SK-N-SH treated with all-trans-retinoic acid at 6 μM for 48 hours (cell line): ENCODE measurements around the gene KDM4C.

ENCODE experiments used
- ATAC-seq: fragments of 200-7000 bp; cut with Tn5 transposase; 3 replicates; pipeline ENCODE4 v1.9.1; 2020; ENCODE audit warnings: mild to moderate bottlenecking, moderate library complexity
- ARNTL ChIP-seq: fragments of 450-650 bp; formaldehyde crosslinking; IDR thresholded peaks from 2 replicates; pipeline ENCODE4 v1.5.0; 2020; ENCODE audit warnings: low read depth, mild to moderate bottlenecking, moderate library complexity, borderline replicate concordance
- BACH2 ChIP-seq: fragments of 250-450 bp; sonication (Bioruptor Pico); IDR thresholded peaks from 2 replicates; pipeline ENCODE4 v1.9.0; 2021; ENCODE audit warnings: mild to moderate bottlenecking, borderline replicate concordance
- CSDC2 ChIP-seq: fragments of 250-450 bp; sonication (Bioruptor Pico); IDR thresholded peaks from 2 replicates; pipeline ENCODE4 v1.5.0; 2020; ENCODE audit warnings: mild to moderate bottlenecking, moderate library complexity
- ESRRG ChIP-seq: fragments of 250-450 bp; sonication (Bioruptor Pico); IDR thresholded peaks from 2 replicates; pipeline ENCODE4 v1.6.1; 2021; ENCODE audit warnings: mild to moderate bottlenecking
- ISL1 ChIP-seq: fragments of 250-450 bp; sonication (Bioruptor Pico); IDR thresholded peaks from 2 replicates; pipeline ENCODE4 v2.1.2; 2022; ENCODE audit warnings: mild to moderate bottlenecking, moderate library complexity
- OSR1 ChIP-seq: fragments of 250-450 bp; sonication (Bioruptor Pico); IDR thresholded peaks from 2 replicates; pipeline ENCODE4 v1.8.0; 2022; ENCODE audit warnings: moderate library complexity, mild to moderate bottlenecking, inconsistent platforms
- PPARA ChIP-seq: fragments of 250-450 bp; sonication (Bioruptor Pico); IDR thresholded peaks from 2 replicates; pipeline ENCODE4 v1.5.0; 2020; ENCODE audit warnings: mild to moderate bottlenecking, borderline replicate concordance
- RARB ChIP-seq: fragments of 250-450 bp; sonication (Bioruptor Pico); IDR thresholded peaks from 2 replicates; pipeline ENCODE4 v1.8.0; 2021; ENCODE audit warnings: mild to moderate bottlenecking, moderate library complexity
- TCF4 ChIP-seq: fragments of 250-450 bp; sonication (Bioruptor Pico); IDR thresholded peaks from 2 replicates; pipeline ENCODE4 v1.8.0; 2021; ENCODE audit warnings: mild to moderate bottlenecking, moderate library complexity, borderline replicate concordance
- TOX ChIP-seq: fragments of 250-450 bp; sonication (Bioruptor Pico); IDR thresholded peaks from 2 replicates; pipeline ENCODE4 v1.8.0; 2021; ENCODE audit warnings: mild to moderate bottlenecking, moderate library complexity, borderline replicate concordance
- ZC3H10 ChIP-seq: fragments of 250-450 bp; sonication (Bioruptor Pico); IDR thresholded peaks from 2 replicates; pipeline ENCODE4 v1.5.1; 2021; ENCODE audit warnings: mild to moderate bottlenecking, moderate library complexity
- ZFP3 ChIP-seq: fragments of 250-450 bp; sonication (Bioruptor Pico); IDR thresholded peaks from 2 replicates; pipeline ENCODE4 v1.5.0; 2020; ENCODE audit warnings: mild to moderate bottlenecking, moderate library complexity
- ZFP30 ChIP-seq: fragments of 450-650 bp; formaldehyde crosslinking; IDR thresholded peaks from 2 replicates; pipeline ENCODE4 v1.5.0; 2022; ENCODE audit warnings: mild to moderate bottlenecking, moderate library complexity
- ZNF565 ChIP-seq: fragments of 450-650 bp; formaldehyde crosslinking; conservative IDR thresholded peaks from 2 replicates; pipeline ENCODE4 v1.5.0; 2020; ENCODE audit warnings: low read depth, mild to moderate bottlenecking, moderate library complexity
- ZNF70 ChIP-seq: fragments of 450-650 bp; formaldehyde crosslinking; IDR thresholded peaks from 2 replicates; pipeline ENCODE4 v1.5.0; 2020; ENCODE audit warnings: mild to moderate bottlenecking, moderate library complexity
- ZNF8 ChIP-seq: fragments of 450-650 bp; formaldehyde crosslinking; IDR thresholded peaks from 2 replicates; pipeline ENCODE4 v1.5.0; 2020; ENCODE audit warnings: mild to moderate bottlenecking, moderate library complexity
- TF ChIP-seq, protein P1 (sequence below): fragments of 250-450 bp; sonication (Bioruptor Pico); IDR thresholded peaks from 2 replicates; pipeline ENCODE4 v1.5.0; 2020; ENCODE audit warnings: mild to moderate bottlenecking, moderate library complexity
- TF ChIP-seq, protein P2 (sequence below): fragments of 250-450 bp; sonication (Bioruptor Pico); IDR thresholded peaks from 2 replicates; pipeline ENCODE4 v1.5.1; 2020; ENCODE audit warnings: low read depth, mild to moderate bottlenecking, moderate library complexity
- TF ChIP-seq, protein P3 (sequence below): fragments of 250-450 bp; sonication (Bioruptor Pico); IDR thresholded peaks from 2 replicates; pipeline ENCODE4 v1.8.0; 2021; ENCODE audit warnings: low read depth, mild to moderate bottlenecking, moderate library complexity, borderline replicate concordance
- TF ChIP-seq, protein P4 (sequence below): fragments of 250-450 bp; sonication (Bioruptor Pico); IDR thresholded peaks from 2 replicates; pipeline ENCODE4 v1.8.0; 2020; ENCODE audit warnings: mild to moderate bottlenecking, moderate library complexity, borderline replicate concordance

The KDM4C gene

DNA sequence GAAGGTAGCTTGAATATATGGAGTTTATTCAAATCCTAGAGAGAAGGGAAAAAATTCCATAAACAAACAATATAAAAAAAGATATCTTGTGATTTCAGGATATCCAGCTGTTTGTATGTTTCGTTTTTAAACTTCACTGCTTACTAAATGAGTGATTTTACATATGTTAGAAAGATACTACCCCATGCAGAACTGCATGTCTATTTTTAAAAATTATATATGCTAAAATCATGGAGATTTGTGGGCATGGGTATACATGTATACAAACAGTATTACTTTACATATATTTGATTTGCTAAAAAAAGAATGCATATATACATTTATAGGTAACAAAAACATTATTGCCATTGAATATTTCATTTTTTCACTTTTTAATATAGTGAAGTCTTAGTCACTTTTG, 178.3 kb downstream of the KDM4C start:
- TF ChIP-seq ARNTL (CRISPR knock-in tag), result no peak
- TF ChIP-seq BACH2, result no peak
- TF ChIP-seq, protein P1, sequence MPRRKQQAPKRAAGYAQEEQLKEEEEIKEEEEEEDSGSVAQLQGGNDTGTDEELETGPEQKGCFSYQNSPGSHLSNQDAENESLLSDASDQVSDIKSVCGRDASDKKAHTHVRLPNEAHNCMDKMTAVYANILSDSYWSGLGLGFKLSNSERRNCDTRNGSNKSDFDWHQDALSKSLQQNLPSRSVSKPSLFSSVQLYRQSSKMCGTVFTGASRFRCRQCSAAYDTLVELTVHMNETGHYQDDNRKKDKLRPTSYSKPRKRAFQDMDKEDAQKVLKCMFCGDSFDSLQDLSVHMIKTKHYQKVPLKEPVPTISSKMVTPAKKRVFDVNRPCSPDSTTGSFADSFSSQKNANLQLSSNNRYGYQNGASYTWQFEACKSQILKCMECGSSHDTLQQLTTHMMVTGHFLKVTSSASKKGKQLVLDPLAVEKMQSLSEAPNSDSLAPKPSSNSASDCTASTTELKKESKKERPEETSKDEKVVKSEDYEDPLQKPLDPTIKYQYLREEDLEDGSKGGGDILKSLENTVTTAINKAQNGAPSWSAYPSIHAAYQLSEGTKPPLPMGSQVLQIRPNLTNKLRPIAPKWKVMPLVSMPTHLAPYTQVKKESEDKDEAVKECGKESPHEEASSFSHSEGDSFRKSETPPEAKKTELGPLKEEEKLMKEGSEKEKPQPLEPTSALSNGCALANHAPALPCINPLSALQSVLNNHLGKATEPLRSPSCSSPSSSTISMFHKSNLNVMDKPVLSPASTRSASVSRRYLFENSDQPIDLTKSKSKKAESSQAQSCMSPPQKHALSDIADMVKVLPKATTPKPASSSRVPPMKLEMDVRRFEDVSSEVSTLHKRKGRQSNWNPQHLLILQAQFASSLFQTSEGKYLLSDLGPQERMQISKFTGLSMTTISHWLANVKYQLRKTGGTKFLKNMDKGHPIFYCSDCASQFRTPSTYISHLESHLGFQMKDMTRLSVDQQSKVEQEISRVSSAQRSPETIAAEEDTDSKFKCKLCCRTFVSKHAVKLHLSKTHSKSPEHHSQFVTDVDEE (CRISPR knock-in tag), result no peak
- no peak for TF ChIP-seq PPARA (CRISPR knock-in tag)
- no peak for TF ChIP-seq ESRRG (CRISPR knock-in tag)
- no peak for TF ChIP-seq CSDC2 (CRISPR knock-in tag)
- TF ChIP-seq, protein P2, sequence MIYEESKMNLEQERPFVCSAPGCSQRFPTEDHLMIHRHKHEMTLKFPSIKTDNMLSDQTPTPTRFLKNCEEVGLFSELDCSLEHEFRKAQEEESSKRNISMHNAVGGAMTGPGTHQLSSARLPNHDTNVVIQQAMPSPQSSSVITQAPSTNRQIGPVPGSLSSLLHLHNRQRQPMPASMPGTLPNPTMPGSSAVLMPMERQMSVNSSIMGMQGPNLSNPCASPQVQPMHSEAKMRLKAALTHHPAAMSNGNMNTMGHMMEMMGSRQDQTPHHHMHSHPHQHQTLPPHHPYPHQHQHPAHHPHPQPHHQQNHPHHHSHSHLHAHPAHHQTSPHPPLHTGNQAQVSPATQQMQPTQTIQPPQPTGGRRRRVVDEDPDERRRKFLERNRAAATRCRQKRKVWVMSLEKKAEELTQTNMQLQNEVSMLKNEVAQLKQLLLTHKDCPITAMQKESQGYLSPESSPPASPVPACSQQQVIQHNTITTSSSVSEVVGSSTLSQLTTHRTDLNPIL (CRISPR knock-in tag), result no peak
- no peak for TF ChIP-seq ZNF565 (CRISPR knock-in tag)
- no peak for TF ChIP-seq ZC3H10 (CRISPR knock-in tag)
- no peak for TF ChIP-seq ZNF8
- TF ChIP-seq ZFP3 (CRISPR knock-in tag), result no peak
- no peak for ATAC-seq

DNA sequence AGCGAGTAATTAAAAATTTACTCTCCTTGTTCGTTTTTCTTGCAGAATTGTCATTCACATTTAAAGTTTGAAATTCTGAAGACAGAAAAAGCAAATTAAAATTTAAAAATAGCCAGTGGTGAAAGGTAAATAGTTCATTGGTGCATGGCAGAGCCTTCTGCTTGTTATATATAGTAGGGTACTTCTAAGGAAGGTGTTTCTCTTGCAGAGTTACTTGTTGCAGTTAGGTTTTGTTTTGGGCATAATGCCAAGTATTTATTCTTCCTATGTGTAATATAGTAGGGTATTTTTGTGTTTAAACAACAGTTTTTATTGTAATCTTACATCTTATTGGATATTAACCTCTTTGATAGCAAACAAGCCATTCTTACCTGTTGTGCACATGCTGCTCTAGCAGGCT, 179.4 kb downstream of the KDM4C start:
- ATAC-seq, result no peak

DNA sequence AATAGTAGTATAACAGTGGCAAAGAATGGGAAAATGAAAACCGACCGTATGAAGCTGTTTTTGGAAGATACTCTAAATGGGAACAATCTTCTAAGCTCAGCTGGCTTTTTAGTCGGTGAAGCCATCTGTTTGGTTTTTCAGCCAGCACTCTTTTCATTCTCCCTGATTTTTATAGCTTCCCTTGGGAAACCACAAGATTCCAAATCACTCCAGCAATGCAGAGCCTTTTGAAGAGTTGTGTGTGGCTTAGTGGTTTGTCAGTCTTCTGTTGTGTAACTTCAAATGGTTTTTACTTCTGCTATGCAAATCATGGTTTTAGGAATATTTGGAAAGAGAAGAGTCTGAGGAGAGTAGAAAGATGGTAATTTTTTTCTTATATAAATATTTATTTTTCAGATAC, 180.7 kb downstream of the KDM4C start:
- ATAC-seq, result peak; percentile 83

More for the DNA sequence above, 179.4 kb downstream of the KDM4C start:
- TF ChIP-seq ZNF70 (no peak), TCF4 (CRISPR knock-in tag) (no peak), RARB (no peak), ZNF565 (CRISPR knock-in tag) (no peak), ISL1 (no peak), PPARA (CRISPR knock-in tag) (no peak), ZC3H10 (CRISPR knock-in tag) (no peak), ZFP3 (CRISPR knock-in tag) (no peak)
- TF ChIP-seq, protein P3, sequence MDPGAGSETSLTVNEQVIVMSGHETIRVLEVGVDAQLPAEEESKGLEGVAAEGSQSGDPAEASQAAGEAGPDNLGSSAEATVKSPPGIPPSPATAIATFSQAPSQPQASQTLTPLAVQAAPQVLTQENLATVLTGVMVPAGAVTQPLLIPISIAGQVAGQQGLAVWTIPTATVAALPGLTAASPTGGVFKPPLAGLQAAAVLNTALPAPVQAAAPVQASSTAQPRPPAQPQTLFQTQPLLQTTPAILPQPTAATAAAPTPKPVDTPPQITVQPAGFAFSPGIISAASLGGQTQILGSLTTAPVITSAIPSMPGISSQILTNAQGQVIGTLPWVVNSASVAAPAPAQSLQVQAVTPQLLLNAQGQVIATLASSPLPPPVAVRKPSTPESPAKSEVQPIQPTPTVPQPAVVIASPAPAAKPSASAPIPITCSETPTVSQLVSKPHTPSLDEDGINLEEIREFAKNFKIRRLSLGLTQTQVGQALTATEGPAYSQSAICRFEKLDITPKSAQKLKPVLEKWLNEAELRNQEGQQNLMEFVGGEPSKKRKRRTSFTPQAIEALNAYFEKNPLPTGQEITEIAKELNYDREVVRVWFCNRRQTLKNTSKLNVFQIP (CRISPR knock-in tag), result no peak
- TF ChIP-seq, protein P2 (CRISPR knock-in tag), result no peak
- TF ChIP-seq, protein P1 (CRISPR knock-in tag), result no peak

DNA sequence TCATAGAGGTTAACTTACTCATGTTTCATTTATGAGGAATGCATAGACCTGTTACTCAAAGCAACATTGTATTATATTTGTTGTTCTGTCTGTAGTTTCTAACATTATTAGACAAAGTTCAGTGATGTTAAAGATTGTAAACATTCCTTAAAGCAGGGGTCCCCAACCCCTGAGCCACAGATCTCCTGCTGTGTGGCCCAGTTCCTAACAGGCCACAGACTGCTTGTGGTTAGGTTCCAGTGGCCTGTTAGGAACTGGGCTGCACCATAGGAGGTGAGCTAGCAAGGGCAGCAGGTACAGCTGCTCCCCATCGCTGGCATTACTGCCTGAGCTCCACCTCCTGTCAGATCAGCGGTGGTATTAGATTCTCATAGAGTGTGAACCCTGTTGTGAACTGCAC, 181.1 kb downstream of the KDM4C start:
- ATAC-seq, result peak; percentile 32
- no peak for TF ChIP-seq TOX
- TF ChIP-seq, protein P4, sequence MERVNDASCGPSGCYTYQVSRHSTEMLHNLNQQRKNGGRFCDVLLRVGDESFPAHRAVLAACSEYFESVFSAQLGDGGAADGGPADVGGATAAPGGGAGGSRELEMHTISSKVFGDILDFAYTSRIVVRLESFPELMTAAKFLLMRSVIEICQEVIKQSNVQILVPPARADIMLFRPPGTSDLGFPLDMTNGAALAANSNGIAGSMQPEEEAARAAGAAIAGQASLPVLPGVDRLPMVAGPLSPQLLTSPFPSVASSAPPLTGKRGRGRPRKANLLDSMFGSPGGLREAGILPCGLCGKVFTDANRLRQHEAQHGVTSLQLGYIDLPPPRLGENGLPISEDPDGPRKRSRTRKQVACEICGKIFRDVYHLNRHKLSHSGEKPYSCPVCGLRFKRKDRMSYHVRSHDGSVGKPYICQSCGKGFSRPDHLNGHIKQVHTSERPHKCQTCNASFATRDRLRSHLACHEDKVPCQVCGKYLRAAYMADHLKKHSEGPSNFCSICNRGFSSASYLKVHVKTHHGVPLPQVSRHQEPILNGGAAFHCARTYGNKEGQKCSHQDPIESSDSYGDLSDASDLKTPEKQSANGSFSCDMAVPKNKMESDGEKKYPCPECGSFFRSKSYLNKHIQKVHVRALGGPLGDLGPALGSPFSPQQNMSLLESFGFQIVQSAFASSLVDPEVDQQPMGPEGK (CRISPR knock-in tag), result no peak
- TF ChIP-seq CSDC2 (CRISPR knock-in tag), result no peak
- no peak for TF ChIP-seq ARNTL (CRISPR knock-in tag)
- TF ChIP-seq, protein P2 (CRISPR knock-in tag), result no peak
- TF ChIP-seq ZNF565 (CRISPR knock-in tag), result no peak
- TF ChIP-seq, protein P3 (CRISPR knock-in tag), result no peak
- TF ChIP-seq ZFP30 (CRISPR knock-in tag), result no peak
- no peak for TF ChIP-seq ZC3H10 (CRISPR knock-in tag)
- no peak for TF ChIP-seq ESRRG (CRISPR knock-in tag)
- TF ChIP-seq TCF4 (CRISPR knock-in tag), result no peak
- no peak for TF ChIP-seq OSR1 (CRISPR knock-in tag)
- TF ChIP-seq, all 23 proteins: peak for 0

More for the DNA sequence above, 180.7 kb downstream of the KDM4C start:
- TF ChIP-seq RARB, result no peak
